HepG2 (cell line): ENCODE measurements around the gene AMDHD1. TPM values are rescaled to one million over a fixed set of nuclear protein-coding genes. Genes with fewer than 3 reads are reported as not detected.
A peak's percentile ranks its signal among the peaks of the same experiment; 100 is the strongest.

Source experiments
- AHR ChIP-seq: IDR thresholded peaks from 2 replicates; pipeline ENCODE4 v1.6.1; 2018; ENCODE audit warnings: missing genetic modification reagents, missing compliant biosample characterization
- HHEX ChIP-seq: IDR thresholded peaks from 2 replicates; pipeline ENCODE4 v1.6.1; 2016; ENCODE audit warnings: control low read depth
- MNT ChIP-seq: fragments of 450-650 bp; IDR thresholded peaks from 2 replicates; pipeline ENCODE4 v1.6.1; 2016
- ONECUT2 ChIP-seq: sonication (generic); formaldehyde crosslinking; IDR thresholded peaks from 2 replicates; pipeline ENCODE4 v1.4.0; 2020; ENCODE audit warnings: missing genetic modification reagents
- PATZ1 ChIP-seq: sonication (generic); formaldehyde crosslinking; IDR thresholded peaks from 2 replicates; pipeline ENCODE4 v1.4.0; 2020; ENCODE audit warnings: missing genetic modification reagents
- TIGD3 ChIP-seq: sonication (generic); formaldehyde crosslinking; IDR thresholded peaks from 2 replicates; pipeline ENCODE4 v1.5.1; 2020; ENCODE audit warnings: mild to moderate bottlenecking, missing genetic modification reagents, borderline replicate concordance
- ZFP90 ChIP-seq: sonication (generic); formaldehyde crosslinking; IDR thresholded peaks from 2 replicates; pipeline ENCODE4 v1.8.0; 2022; ENCODE audit warnings: missing genetic modification reagents, mild to moderate bottlenecking, inconsistent platforms, borderline replicate concordance
- ZNF138 ChIP-seq: sonication (generic); formaldehyde crosslinking; IDR thresholded peaks from 2 replicates; pipeline ENCODE4 v1.5.0; 2020; ENCODE audit warnings: mild to moderate bottlenecking, low read depth, missing genetic modification reagents
- ZNF143 ChIP-seq: sonication (generic); formaldehyde crosslinking; IDR thresholded peaks from 2 replicates; pipeline ENCODE4 v1.4.0; 2020; ENCODE audit warnings: missing genetic modification reagents
- ZNF17 ChIP-seq: sonication (generic); formaldehyde crosslinking; IDR thresholded peaks from 2 replicates; pipeline ENCODE4 v1.5.0; 2020; ENCODE audit warnings: mild to moderate bottlenecking, missing genetic modification reagents
- ZNF430 ChIP-seq: sonication (generic); formaldehyde crosslinking; IDR thresholded peaks from 2 replicates; pipeline ENCODE4 v1.9.0; 2021; ENCODE audit warnings: mild to moderate bottlenecking, missing genetic modification reagents
- ZNF513 ChIP-seq: sonication (generic); formaldehyde crosslinking; conservative IDR thresholded peaks from 2 replicates; pipeline ENCODE4 v1.5.0; 2020; ENCODE audit warnings: missing genetic modification reagents
- ZNF598 ChIP-seq: sonication (generic); formaldehyde crosslinking; IDR thresholded peaks from 2 replicates; pipeline ENCODE4 v1.5.1; 2020; ENCODE audit warnings: mild to moderate bottlenecking, missing genetic modification reagents, borderline replicate concordance
- polyA plus RNA-seq, 8 experiments: library from polyadenylated mRNA; depleted of rRNA in 3 of 8; stranded (reverse) in 7 of 8; unstranded in 1 of 8; fragments of >200 nt; fragmentation: Illumina TruSeq in 4 of 8; extraction: Trizol in 4 of 8; gene quantifications; 2 replicates each; pipeline versions ENCODE4 v1.2.1 to v1.2.3, GENCODE V29; 2011 to 2016; ENCODE audit warnings: low read depth in 4 of 8, missing spikeins in 1 of 8, mixed read lengths in 1 of 8; ENCODE audit not compliant: insufficient read depth in 1 of 8
- total RNA-seq, 5 experiments: library from RNA; depleted of rRNA; stranded (reverse); fragments of >200 nt; fragmentation: Illumina TruSeq; extraction: Trizol; gene quantifications; 2 replicates each; pipeline ENCODE4 v1.2.3, GENCODE V29; 2016; ENCODE audit warnings: low read depth in 1 of 5
- TF ChIP-seq, protein P1 (sequence below): sonication (generic); formaldehyde crosslinking; IDR thresholded peaks from 2 replicates; pipeline ENCODE4 v1.5.1; 2020; ENCODE audit warnings: mild to moderate bottlenecking, missing genetic modification reagents, borderline replicate concordance
- TF ChIP-seq, protein P2 (sequence below): sonication (generic); formaldehyde crosslinking; IDR thresholded peaks from 2 replicates; pipeline ENCODE4 v1.9.0; 2021; ENCODE audit warnings: missing genetic modification reagents, mild to moderate bottlenecking, borderline replicate concordance

AMDHD1 gene
- total and polyA plus RNA-seq, 2 of the 13 experiments (the other 11 are each of a cell fraction or from before 2014, with no cell fraction given): 6.5 to 29.6 TPM

DNA sequence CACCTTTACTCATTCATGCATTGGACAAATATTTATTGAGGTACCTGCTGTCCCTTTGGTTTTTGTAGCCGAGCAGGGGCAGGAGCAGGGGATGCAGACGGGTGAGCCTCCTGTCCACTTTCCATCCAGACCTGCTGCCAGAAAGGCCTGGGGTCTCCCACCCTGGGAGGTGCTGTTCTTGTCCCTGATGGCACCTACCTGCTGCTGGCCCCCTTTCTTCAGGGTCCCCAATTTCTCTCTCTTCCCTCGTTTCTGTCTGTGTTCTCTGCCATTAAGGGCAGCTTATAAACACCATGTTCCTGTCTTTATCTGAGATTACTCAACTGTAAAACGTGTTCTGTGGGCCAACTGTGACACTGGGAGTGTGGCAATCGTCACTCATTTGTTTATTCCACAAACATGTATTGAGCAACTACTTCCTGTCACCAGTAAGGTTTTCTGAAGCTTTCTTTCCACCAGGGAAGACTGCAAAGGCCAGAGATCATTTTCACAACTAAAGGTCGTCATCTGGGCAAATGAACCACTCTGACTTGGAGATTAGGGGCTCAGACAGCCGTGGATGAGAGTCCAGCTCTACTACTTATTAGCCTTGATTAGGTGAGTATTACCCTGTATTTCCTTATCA is 53.0 kb downstream of the AMDHD1 start, which contains the start of gene HAL (continued):
- TF ChIP-seq, protein P1, sequence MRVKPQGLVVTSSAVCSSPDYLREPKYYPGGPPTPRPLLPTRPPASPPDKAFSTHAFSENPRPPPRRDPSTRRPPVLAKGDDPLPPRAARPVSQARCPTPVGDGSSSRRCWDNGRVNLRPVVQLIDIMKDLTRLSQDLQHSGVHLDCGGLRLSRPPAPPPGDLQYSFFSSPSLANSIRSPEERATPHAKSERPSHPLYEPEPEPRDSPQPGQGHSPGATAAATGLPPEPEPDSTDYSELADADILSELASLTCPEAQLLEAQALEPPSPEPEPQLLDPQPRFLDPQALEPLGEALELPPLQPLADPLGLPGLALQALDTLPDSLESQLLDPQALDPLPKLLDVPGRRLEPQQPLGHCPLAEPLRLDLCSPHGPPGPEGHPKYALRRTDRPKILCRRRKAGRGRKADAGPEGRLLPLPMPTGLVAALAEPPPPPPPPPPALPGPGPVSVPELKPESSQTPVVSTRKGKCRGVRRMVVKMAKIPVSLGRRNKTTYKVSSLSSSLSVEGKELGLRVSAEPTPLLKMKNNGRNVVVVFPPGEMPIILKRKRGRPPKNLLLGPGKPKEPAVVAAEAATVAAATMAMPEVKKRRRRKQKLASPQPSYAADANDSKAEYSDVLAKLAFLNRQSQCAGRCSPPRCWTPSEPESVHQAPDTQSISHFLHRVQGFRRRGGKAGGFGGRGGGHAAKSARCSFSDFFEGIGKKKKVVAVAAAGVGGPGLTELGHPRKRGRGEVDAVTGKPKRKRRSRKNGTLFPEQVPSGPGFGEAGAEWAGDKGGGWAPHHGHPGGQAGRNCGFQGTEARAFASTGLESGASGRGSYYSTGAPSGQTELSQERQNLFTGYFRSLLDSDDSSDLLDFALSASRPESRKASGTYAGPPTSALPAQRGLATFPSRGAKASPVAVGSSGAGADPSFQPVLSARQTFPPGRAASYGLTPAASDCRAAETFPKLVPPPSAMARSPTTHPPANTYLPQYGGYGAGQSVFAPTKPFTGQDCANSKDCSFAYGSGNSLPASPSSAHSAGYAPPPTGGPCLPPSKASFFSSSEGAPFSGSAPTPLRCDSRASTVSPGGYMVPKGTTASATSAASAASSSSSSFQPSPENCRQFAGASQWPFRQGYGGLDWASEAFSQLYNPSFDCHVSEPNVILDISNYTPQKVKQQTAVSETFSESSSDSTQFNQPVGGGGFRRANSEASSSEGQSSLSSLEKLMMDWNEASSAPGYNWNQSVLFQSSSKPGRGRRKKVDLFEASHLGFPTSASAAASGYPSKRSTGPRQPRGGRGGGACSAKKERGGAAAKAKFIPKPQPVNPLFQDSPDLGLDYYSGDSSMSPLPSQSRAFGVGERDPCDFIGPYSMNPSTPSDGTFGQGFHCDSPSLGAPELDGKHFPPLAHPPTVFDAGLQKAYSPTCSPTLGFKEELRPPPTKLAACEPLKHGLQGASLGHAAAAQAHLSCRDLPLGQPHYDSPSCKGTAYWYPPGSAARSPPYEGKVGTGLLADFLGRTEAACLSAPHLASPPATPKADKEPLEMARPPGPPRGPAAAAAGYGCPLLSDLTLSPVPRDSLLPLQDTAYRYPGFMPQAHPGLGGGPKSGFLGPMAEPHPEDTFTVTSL (CRISPR knock-in tag): peak; percentile 98
- TF ChIP-seq HHEX (CRISPR knock-in tag): peak; percentile 91
- TF ChIP-seq MNT: peak; percentile 46
- TF ChIP-seq ZFP90 (CRISPR knock-in tag): no peak
- no peak for TF ChIP-seq ZNF598 (CRISPR knock-in tag)
- no peak for TF ChIP-seq ZNF143 (CRISPR knock-in tag)
- no peak for TF ChIP-seq ONECUT2
- TF ChIP-seq ZNF430 (CRISPR knock-in tag): peak; percentile 66; the same call in 1 of the 2 replicates
- no peak for TF ChIP-seq ZNF138
- TF ChIP-seq, protein P2, sequence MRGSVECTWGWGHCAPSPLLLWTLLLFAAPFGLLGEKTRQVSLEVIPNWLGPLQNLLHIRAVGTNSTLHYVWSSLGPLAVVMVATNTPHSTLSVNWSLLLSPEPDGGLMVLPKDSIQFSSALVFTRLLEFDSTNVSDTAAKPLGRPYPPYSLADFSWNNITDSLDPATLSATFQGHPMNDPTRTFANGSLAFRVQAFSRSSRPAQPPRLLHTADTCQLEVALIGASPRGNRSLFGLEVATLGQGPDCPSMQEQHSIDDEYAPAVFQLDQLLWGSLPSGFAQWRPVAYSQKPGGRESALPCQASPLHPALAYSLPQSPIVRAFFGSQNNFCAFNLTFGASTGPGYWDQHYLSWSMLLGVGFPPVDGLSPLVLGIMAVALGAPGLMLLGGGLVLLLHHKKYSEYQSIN (CRISPR knock-in tag): no peak
- peak; percentile 79 for TF ChIP-seq PATZ1 (CRISPR knock-in tag)
- no peak for TF ChIP-seq ZNF513 (CRISPR knock-in tag)
- no peak for TF ChIP-seq TIGD3
- TF ChIP-seq ZNF17 (CRISPR knock-in tag): no peak
- no peak; the same call in 1 of the 2 replicates for TF ChIP-seq AHR
